ENCODE measurements around the gene ALDH3A2. TPM values are rescaled to one million over a fixed set of nuclear protein-coding genes. Genes with fewer than 3 reads are reported as not detected.
"Not testable (repeated sequence)": the region's sequence is repeated elsewhere in the genome, so short reads cannot be mapped to it uniquely, and the experiment has no call there.

The ALDH3A2 gene
- total RNA-seq, 1 donor from 2014 or later = 32.4 TPM

DNA sequence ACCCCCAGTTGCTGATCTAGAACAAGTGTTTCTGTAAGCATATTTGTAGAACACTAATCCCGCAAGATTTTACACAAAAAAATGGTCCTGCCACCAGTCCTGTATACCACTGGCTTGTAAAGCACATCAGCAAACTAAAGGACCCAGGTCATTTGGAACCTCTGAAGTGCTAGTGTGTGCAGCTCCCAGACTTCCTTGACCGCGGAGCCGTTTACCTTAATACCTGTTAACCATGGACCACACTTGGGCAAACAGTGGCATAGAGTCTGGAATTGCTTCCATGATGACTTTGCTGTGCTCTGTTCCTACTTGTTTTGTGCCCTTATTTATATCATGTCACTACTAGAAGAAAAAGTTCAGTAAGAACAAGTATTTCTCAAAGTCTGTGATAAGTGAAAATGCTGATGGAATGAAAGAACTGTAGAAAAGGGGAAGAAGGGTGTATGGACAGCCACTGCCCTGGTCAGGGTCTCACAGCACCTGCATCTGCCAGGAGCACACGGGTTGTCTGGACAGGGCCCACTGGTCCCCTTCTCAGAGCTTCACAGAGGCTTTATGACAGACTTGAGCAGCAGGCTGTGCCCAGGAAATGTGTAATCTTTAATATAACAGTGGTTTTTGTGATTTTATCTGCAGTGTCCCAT, 29.3 kb downstream of the ALDH3A2 start:
- intact Hi-C loops (cut with micrococcal nuclease) = no loop called here

DNA sequence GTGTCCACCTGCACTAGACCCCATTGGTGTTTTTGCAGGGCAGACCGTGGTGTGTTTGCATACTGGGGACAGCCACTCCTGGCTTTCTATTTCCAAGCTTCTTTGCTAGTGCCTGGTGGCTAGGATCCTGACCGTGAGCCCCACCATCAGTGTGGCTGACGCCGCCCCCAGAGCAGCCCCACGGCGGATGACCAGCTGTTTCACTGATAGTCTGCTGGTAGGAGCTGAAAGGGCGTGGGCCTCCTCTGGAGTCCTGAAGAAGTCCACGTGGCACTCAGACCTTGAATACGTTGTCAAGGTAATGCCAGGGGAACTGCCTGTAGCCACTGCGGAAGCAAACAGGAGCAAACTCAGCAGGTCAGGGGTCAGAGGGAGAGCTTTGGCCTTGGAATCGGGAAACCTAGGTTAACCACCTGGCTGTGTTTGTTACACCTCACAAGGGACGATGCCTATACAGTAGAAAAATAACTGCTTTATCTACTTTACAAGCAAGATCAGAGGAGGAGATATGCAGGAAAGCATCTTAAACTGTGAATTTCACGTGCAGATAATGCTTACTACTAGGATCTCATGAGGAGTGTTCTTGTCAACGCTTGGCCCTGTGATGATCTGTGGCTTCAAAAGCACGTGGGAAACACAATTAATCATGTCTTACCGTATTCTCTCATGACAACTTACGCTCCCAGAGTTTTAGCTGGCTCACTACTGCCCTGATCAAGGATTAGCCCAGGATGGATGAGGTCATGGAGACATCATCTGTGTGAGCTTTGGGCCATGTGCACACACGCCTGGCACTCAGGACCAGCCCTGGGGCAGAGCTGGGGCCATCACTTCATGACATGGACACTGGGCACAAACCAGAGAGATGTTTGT, 30.3 kb downstream of the ALDH3A2 start:
- intact Hi-C loops (cut with micrococcal nuclease) = no loop called here

DNA sequence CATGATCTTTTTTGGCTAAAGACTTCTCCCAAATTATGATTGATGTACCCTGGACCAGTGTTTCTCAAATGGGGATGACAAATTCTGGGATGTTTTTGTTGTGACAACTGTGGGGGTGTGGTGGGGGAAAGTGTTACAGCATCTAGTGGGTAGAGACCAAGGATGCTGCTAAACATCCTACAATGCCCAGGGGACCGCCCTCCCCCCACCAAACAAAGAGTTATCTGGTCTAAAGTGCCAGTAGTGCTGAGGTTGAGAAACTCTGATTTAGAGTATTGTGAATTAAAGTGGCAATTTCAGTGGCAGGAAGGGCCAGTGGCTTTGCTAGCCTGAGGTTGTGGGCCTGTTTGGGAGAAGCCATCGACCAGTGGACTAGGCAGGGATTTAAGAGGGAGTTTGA, 34.6 kb downstream of the ALDH3A2 start:
- intact Hi-C loops (cut with micrococcal nuclease) = no loop called here

DNA sequence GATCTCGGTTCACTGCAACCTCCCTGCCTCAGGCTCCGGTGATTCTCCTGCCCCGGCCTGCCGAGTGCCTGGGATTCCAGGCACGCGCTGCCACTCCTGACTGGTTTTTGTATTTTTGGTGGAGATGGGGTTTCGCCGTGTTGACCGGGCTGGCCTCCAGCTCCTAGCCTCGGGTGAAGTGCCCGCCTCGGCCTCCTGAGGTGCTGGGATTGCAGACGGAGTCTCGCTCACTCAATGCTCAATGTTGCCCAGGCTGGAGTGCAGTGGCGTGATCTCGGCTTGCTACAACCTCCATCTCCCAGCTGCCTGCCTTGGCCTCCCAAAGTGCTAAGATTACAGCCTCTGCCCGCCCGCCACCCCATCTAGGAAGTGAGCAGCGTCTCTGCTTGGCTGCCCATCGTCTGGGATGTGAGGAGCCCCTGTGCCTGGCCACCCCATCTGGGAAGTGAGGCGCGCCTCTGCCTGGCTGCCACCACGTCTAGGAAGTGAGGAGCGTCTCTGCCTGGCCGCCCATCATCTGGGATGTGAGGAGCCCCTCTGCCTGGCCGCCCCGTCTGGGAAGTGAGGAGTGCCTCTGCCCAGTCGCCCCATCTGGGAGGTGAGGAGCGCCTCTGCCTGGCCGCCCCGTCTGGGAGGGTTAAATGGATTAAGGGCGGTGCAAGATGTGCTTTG, 36.5 kb downstream of the ALDH3A2 start:
- intact Hi-C loops (cut with micrococcal nuclease) = not testable (repeated sequence)

DNA sequence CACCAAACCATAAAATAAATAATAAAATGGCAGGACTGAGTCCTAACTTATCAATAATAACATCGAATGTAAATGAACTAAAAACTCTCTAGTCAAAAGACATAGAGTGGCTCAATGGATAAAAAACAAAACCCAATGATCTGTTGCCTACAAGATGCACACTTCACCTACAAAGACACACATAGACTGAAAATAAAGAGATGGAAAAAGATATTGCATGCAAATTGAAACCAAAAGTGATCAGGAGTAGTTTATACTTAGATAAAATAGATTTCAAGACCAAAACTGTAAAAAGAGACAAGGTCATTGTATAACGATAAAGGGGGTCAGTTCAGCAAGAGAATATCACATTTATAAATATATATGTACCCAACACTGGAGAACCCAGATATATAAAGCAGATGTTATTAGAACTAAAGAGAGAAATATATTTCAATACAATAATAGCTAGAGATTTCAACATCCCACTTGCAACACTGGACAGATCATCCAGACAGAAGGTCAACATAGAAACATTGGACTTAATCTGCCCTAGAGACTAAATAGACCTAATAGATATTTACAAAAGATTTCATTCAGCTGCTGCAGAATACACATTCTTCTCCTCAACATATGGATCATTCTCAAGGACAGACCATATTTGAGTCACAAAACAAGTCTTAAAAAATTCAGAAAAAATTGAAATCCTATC, 38.0 kb downstream of the ALDH3A2 start:
- intact Hi-C loops (cut with micrococcal nuclease) = no loop called here

DNA sequence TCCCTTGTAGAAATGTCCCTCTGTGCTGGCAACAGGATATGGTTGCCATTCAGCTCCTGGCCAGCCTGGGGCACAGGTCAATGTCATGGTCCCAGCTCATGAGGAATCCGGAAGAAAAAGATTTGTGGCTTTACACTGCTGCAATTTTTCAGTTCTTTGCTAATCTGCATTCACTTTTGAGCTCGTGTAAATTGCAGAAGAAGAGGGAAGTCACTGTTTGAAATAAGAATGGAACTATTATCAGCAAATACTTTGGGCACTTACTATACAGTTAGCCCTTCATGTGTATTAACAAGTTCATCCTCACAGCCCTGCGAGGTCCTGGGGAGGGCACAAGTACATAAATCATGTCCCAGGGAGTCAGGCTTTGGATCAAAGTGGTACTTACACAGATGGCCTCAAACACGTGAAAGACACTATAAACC, 53.7 kb downstream of the ALDH3A2 start:
- intact Hi-C loops (cut with micrococcal nuclease) = no loop called here

DNA sequence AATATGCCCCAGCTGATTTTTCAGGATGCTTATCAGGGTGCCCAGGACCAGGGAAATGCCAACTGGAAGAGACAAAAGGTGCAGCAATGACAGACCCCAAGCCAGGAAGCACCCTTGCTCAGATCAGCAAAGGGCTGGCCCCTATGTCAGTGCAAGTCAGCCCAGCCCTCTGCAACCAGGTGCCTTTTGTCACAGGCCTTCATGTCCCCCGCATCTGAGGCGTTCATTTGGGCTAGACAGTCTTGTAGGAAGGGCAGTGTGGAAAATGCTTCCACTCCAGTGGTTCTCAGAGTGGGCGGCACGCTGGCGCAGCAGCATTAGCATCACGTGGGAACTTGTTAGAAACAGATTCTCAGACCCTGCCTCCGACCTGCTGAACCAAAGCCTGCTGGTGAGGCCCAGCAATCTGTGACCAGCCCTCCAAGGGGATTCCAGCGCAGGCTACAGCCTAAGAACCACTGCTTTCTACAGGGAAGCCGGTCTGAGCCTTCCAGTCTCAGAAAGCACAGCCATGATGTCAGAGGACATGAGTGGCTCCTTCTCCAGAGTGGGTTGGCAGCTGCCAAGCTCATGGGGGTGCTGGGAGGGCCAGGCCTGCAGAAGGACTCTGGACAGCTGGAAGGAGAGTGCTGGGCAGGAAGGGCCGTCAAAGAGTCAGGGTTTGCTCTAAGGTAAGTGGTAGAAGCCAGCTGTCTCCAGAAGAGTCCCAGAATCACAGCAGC, 54.7 kb downstream of the ALDH3A2 start:
- intact Hi-C loops (cut with micrococcal nuclease) = no loop called here

DNA sequence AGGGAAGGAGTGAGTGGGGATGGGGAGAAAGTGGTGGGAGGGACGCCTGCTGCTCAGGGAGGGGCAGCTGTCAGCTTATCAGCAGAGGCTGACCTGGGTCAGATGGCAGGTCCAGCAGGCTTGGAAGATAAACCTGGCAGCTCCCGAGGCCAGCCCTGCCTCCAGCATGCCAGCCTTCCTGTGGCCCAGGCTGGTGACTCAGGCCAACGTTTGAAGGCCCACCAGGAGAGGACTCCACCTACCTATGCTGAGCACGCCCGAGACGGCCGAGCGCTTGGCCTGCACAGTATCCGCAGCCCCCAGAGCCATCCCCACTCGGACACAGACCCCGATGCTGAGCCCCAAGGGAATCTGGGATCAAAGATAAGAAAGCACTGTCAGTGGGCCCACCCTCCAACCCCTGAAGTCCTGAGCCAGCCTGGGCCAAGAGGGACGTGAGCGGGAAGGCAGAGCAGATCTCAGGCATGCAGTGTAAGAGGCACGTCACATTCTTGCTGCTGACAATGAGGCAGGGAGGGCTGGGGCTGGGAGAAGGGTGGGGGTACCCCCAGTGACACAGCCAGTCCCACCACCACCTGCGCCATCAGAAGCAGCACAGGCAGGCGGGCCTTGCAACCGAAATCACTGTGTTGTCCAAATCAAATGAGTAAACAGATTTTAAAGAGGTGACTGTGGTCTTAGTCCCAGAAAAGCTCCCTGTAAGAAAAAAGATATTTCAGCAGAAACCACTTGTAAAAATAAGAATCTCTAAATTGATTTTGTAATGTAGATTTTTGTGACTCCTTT, 55.5 kb downstream of the ALDH3A2 start:
- intact Hi-C loops (cut with micrococcal nuclease) = no loop called here

DNA sequence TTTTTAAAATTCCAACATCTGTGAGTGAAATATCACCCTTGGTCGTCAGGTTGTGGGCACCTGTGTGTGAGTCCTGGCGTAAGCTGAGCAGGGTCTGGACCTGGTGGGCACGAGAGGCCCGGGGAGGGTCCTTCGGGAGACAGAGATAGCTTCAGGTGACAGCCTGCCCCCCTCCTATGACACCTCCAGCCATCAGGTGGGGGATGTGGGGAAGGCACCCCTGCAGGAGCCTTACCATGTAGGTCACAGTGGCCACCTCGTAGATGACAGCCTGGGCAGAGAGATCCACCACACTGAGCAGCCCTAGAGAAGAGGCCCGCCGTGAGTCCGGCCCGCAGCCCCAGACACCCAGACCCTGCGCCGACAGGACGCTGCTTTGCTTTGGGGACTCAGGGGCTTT, 56.6 kb downstream of the ALDH3A2 start:
- intact Hi-C loops (cut with micrococcal nuclease) = no loop called here

DNA sequence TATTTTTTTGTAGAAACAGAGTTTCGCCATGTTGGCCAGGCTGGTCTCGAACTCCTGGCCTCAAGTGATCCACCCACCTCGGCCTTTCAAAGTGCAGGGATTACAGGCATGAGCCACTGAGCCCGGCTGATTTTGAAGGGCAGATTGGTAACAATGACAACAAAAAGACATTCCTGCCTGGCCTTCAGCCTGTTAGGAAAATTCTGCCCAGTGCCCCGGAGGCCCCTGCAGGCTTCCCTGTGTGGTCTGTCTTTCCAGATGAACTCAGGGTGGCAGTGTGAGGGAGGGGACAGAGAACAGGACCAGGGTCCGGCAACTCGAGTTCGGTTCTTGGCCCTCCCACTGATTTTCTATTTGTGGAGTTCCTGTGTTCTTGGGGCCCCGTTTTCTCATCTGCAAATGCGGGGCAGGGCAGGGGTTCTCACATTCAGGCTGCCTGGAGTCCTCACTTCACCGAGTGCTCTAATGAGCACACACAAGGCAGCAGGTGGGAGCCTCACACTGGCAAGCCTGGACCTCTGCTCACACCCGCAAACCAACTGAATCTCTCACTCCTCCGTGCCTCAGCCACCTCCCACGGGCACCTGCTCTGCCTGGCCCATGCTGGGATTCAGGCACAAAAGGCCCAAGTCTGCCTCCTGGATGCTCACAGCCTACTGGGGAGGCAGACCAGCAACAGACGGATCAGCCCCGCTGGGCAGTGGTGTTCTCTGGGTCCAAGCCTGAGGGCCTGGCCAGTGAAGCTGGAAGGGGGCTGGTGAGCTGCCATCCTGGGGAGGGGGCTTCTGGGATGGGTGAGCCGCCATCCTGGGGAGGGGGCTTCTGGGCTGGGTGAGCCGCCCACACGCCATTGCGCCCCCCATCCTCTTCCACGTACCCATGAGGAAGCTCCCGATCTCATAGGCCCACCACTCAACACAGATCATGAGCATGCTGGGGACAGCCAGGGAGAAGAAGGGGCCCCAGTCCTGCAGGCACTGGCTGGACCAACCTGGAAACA, 57.5 kb downstream of the ALDH3A2 start:
- intact Hi-C loops (cut with micrococcal nuclease) = no loop called here

DNA sequence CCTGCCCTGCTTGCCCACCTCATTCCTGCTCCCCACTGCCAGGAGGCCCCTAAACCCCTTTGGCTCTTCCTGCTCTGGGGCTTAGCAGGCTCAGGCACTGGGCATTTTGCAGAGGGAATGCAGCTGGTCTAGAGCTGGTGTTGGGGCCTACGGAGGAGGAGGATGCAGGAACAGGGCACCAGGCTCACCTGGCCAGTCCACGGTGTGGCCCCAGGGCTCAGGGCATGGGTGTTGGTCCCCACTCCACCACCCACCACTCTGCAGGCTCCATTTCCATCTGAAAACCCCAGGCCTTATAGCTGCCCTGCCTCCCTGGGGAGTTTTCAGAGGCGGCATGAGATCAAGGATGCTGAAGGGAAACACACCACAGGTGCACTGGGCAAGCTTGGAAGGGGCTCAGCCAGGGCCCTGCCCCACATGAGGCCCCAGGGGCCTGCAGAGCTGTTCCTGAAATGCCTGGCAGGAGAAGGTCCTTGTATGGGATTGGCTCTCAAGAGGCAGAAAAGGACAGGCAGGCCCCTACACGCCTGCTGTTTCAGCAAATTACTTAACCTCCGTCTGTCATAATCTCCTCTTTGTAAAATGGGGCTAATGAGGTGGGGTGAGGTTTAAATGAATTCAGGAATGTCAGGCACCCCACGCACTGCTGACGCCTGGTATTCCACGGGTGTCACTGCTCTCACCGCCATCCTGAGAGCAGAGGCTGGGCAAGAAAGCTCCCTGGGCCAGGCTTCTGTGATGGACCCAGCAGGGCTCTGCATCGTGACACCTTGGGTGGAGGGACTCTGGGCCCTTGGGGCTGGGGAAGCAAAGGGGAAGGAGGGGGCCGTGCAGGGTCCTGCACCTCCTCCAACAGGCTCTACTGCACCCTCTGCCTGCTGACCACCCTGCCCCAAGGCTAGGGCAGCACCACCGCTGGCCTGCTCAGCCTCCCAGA, 58.5 kb downstream of the ALDH3A2 start:
- intact Hi-C loops (cut with micrococcal nuclease) = no loop called here

DNA sequence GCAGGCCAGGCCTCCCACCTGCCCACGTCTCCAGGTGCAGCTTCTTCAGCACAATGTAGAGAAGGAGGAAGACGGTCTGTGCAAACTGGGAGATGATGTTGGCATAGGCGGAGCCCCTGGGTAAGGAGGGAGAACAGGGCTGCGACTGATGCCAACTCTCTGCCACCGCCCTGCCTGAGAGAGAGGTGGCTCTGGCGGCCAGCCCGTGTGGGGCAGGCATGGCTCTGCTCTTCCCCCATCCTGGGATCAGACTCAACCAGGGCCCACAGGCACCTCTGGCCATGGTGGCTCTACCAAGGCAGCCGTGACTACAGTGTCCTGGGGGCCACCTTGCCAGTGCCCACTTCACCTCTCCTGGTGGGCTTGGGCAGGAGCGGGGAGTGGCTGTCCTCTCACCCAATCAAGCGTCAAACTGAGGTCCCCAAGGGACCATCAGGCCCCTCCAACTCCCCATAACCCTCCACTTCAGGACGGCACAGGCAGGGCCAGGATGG, 59.2 kb downstream of the ALDH3A2 start:
- intact Hi-C loops (cut with micrococcal nuclease) = no loop called here

DNA sequence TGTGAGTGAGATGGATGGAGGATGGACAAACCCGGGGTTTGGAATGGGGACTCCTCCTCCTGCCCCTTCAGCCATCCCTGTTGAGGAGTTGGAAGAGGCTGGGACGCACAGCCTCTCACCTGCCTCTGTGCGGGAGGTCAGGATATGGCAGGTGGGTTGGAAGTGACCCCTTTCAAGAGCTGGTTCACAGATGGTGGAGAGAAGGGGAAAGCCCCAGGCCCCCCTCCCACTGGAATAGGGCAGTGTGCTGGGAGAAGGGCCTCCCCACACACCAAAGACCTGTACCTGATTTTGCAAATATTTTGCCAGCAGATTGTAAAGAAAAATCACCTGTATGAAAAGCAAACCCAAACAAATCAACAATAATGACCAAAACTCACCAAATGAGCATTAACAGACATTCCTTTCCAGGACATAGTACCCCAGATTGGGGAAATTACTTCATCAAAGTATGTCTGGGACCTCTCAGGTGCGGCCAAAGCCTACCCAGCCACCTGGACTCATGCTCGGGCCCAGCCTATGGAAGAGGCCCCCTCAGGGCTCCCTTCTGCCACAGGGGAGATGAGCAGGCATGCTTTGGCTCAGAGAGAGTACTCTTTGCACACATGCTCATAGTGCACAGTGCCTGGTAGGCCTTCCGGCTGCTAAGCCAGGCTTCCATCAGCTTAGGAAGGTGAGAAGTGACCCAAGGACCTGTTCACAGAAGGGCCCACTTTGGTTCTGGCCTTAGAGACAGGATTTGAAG, 60.1 kb downstream of the ALDH3A2 start:
- intact Hi-C loops (cut with micrococcal nuclease) = no loop called here

DNA sequence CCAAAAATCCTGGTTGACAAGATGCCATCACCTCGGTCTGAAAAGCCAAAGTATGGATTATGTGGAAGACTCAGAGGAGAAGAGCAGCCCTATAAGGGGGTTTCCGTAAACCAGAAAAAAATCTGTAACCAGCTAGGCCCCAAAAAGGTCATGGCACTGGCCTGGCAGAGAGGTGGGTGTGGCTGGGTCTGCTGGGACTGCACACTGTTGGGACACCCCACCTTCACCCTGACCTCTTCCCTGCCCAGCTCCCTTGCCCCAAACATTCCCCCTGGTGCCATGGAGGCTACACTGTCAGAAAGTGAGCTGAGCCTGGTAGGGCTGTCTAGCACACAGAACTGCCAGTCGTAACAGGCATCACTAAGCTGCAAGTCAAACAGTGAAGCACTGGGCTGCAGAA, 61.3 kb downstream of the ALDH3A2 start:
- intact Hi-C loops (cut with micrococcal nuclease) = no loop called here

DNA sequence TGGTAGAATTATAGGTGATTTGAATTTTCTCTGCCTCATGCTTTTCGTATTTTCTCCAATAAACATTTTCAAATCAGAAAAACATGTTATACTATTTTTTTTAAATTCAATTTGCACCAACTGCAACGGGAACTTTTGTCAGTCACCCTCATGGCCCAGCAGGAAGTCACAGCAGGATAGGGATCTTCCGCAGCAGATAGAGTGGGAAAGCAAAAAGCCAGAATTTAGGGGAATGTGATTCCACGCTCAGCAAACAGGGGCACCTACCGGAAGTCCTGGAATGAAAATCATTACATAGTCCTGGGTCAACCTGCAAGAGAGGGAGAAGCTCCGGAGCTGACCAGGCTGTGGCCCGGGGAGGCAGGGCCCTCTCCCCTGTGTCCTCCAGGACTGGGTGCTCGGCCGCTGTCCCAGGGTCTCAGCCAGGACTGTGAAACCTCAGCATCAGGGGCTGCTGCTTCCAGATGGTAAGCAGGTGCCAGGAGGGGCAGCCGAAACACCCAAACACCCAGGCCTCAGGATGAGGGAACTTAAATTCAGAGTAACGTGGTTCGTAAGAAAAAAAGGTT, 64.0 kb downstream of the ALDH3A2 start:
- intact Hi-C loops (cut with micrococcal nuclease) = no loop called here

DNA sequence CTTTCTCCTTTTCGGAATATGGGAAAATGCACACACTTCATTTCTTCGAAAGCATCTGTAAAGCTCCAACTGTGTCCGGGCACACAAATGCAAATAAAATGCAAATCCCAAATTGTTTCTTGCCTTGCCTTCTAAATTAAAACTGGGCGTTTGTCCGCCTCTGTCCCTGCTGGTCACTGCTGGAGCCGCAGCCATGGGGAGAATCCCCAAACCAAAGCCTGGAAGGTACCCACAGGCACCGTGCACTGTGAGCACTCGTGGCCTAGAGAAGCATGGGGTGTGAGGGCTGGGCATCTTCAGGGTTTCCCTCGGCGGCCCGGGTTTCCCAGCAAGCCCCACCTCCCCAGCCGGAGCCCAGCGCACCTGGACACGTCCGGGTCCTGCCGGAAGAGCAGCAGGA, 64.9 kb downstream of the ALDH3A2 start:
- intact Hi-C loops (cut with micrococcal nuclease) = no loop called here

DNA sequence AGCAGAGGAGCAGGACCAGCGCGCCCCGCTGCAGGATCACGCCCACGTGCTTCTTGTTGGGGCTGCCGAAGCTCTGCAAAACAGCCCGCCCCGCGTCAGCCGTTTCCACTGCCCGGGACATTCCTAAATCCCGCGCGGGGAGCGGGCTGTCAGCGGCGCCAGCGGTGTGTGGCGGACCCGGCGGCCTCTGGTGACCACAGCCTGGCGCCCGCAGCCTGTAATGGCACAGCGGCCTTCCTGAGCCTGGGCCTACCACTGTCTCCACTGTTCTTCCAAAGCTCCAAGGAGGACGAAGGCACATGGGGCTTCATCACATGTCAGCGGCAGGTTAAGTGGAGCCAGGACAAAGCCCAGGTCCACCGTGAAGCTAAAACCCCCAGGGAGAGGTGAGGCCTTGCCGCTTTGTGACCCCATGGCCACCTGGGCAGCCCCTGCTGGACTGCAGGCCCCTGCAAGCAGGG, 65.4 kb downstream of the ALDH3A2 start:
- intact Hi-C loops (cut with micrococcal nuclease) = no loop called here

Measured in T-helper 2 cell treated with Interferon-gamma antibody and Interleukin-4, amounts not matched to agents 100 ng/mL and 5 ng/mL, for 36 hours (primary cell).